ENCODE data around the gene KLC1. TPM values are rescaled to one million over a fixed set of nuclear protein-coding genes. Genes with fewer than 3 reads are reported as not detected.

KLC1 gene
- total RNA-seq, 1 donor from 2014 or later = 148 TPM

DNA sequence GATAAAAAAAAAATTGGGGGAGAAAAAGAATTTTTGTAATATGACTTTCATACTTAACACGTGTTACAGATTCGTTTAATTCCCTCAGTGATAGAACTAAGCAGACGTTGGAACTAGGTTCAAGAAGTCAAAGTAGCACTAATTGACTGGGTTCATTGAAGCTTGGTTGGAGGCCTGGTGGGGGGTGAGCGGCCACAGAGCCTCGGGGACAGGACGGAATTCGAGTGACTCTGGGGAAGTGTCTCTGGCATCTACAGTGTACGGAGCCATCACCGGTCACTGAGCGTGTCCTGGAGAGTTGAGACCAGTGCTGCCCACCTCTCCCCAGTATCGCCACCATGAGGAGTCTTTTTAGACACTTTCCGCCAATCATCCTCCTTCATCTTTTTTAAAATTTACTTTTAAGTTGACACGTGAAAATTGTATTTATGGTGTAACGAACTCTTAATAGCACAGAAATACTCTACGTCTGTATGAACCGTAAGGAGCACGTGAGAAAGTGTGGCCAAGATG lies 87.9 kb downstream of the KLC1 start:
- Mint-ChIP-seq H3K36me3 (ENCODE audit: low read depth) (peaks cover 3% of the 10 kb centered on the region), H3K4me1 (ENCODE audit: low read depth) (peaks cover 54% of the 10 kb centered on the region), H3K4me3 (peak overlapping the region; percentile 85), H3K27ac (no peak overlapping the region), H3K9me3 (no peaks in the 10 kb centered on the region), H3K27me3 (ENCODE audit: insufficient read depth) (no peaks in the 10 kb centered on the region)
- no peak for DNase-seq (ENCODE audit: low spot score)
- intact Hi-C loops (cut with micrococcal nuclease) = loop anchor here (5.0 kb wide), 1 partner anchor 385 kb away; the partner anchor contains the start of gene EIF5

DNA sequence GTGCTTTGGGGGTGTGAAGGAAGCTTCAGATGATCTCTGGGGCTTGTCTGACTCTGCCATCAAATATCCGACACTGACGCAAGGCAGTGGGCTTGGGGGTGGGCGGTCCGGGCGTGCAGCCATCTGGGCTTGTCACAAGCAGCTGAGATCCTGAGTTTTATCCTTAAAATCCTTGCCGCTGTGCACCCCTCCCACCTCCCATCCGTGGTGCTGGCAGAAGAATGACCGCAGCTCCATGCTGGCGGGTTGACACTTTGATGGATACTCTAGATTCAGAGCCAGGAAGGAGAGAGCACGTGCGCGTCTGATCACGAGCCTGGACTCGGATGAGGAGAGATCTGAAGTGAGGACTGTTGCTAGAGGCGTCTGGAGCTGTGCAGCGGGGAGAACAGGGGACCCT lies 89.6 kb downstream of the KLC1 start:
- intact Hi-C loops (cut with micrococcal nuclease) = loop anchor here (5.0 kb wide), 1 partner anchor 386 kb away; the partner anchor contains the start of gene EIF5
- H3K27me3 Mint-ChIP-seq (ENCODE audit: insufficient read depth) = no peaks in the 10 kb centered on the region

DNA sequence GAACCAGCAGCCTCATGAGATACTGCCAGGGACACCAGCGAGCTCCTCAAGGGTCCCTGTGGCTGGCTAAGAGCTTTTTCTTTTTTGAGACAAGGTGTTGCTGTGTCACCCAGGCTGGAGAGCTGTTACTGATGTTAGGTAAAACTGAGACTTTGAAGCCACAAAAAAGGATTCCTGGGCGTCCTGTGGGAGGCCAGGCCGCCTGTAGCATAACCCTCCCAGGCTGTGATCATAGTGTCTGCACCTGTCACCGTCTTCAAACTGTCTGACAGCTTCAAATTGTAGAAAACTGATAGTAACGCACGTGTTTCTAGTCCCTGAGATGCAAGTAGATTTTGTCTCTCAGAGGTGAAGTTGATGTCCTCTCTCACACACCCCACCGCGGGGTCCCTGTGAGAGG lies 90.7 kb downstream of the KLC1 start:
- DNase-seq (ENCODE audit: low spot score) = no peak
- H3K9me3 Mint-ChIP-seq = no peaks in the 10 kb centered on the region
- H3K4me3 Mint-ChIP-seq = no peak overlapping the region
- H3K4me1 Mint-ChIP-seq (ENCODE audit: low read depth) = peaks cover 39% of the 10 kb centered on the region
- intact Hi-C loops (cut with micrococcal nuclease) = loop anchor here (5.0 kb wide), 1 partner anchor 387 kb away; the partner anchor contains the start of gene EIF5
- peaks cover 3% of the 10 kb centered on the region for H3K36me3 Mint-ChIP-seq (ENCODE audit: low read depth)
- H3K27me3 Mint-ChIP-seq (ENCODE audit: insufficient read depth) = no peaks in the 10 kb centered on the region
- H3K27ac Mint-ChIP-seq = no peak overlapping the region

More for the DNA sequence above, 89.6 kb downstream of the KLC1 start:
- H3K9me3 Mint-ChIP-seq = no peaks in the 10 kb centered on the region
- no peak for DNase-seq (ENCODE audit: low spot score)
- H3K4me3 Mint-ChIP-seq = peak overlapping the region; percentile 42
- no peak overlapping the region for H3K27ac Mint-ChIP-seq
- H3K4me1 Mint-ChIP-seq (ENCODE audit: low read depth) = peaks cover 46% of the 10 kb centered on the region
- H3K36me3 Mint-ChIP-seq (ENCODE audit: low read depth) = peaks cover 3% of the 10 kb centered on the region

DNA sequence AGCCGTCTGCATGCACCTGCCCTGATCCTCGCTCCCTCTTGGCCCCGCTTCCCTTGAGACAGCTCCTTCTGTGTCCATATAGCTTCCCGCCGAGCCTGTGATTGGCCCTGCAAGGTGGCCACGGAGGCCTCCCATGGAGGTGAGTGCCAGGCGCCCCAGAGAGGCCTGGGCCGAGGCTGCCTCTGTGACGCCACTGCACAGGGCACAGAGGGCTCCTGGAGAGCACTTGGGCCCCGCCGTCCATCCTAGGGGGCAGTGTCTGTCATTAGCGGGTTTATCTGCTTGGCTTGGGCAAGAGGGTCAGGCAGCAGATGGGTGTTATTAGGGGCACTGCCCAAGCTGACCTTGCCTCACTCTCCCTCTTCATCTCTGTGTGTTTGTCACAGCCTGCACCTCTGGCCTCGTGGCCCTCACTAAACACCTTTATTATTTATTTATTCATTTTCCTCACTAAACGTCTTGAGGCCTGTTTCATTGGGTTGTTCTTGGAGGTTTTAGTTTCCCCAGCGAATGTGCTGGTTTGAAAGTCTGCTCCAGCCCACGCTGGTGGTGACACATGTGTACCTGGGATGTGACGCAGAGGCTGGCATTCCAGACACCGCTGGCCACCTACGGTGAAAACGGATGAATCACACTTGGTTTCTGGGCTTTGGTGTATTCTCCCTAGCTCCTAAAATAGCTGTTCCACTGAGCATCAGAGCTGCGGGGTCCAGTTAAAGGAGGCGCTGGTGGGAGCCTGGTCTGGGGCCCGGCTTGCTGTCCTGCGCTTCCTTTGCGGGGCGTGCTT lies 92.5 kb downstream of the KLC1 start:
- no peak for DNase-seq (ENCODE audit: low spot score)
- H3K36me3 Mint-ChIP-seq (ENCODE audit: low read depth) = peaks cover 3% of the 10 kb centered on the region
- H3K27me3 Mint-ChIP-seq (ENCODE audit: insufficient read depth) = no peaks in the 10 kb centered on the region
- intact Hi-C loops (cut with micrococcal nuclease) = no loop called here
- no peaks in the 10 kb centered on the region for H3K9me3 Mint-ChIP-seq
- no peak overlapping the region for H3K4me3 Mint-ChIP-seq
- H3K27ac Mint-ChIP-seq = peak overlapping the region; percentile 34
- H3K4me1 Mint-ChIP-seq (ENCODE audit: low read depth) = peaks cover 38% of the 10 kb centered on the region

DNA sequence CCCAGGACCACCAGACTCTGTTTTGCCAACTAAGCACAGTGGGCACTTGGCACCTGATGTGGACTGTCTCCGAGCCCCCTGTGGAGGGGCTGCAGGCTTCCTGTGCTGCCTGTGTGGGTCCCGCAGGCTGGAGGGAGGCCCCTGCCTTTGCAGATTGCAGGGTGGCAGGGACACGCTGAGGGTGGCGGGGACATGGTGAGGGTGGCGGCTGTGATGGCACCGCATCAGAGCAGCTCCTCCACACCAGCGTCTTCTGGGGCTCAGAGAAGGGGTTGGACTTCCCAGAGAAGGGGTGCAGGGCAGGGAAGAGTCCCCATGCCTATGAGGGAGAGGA lies 94.7 kb downstream of the KLC1 start:
- H3K4me3 Mint-ChIP-seq = no peak overlapping the region
- H3K4me1 Mint-ChIP-seq (ENCODE audit: low read depth) = peaks cover 16% of the 10 kb centered on the region
- intact Hi-C loops (cut with micrococcal nuclease) = no loop called here
- DNase-seq (ENCODE audit: low spot score) = no peak
- peaks cover under 1% of the 10 kb centered on the region for H3K36me3 Mint-ChIP-seq (ENCODE audit: low read depth)
- H3K27me3 Mint-ChIP-seq (ENCODE audit: insufficient read depth) = no peaks in the 10 kb centered on the region
- no peaks in the 10 kb centered on the region for H3K9me3 Mint-ChIP-seq
- no peak overlapping the region for H3K27ac Mint-ChIP-seq

DNA sequence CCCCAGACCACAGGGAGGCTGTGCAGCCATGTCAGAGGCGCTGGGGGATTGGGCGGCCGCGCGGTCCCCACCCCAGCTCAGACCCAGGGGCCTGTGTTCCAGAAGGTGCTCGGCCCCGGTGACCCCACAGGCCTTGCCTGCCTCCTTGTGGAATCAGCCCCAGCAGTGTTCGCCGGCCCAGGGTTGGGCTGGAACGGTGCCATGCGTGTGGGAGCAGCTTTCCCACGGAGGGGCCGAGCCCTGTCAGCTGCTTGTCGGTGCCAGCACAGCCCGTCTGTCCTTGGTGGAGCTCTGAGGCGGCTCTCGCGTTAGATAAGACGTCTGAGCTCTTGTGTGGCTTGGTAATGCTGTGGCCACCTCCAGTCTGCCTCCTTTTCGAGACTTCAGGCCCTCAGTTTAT lies 95.1 kb downstream of the KLC1 start:
- no peaks in the 10 kb centered on the region for H3K9me3 Mint-ChIP-seq
- peaks cover 2% of the 10 kb centered on the region for H3K36me3 Mint-ChIP-seq (ENCODE audit: low read depth)
- H3K27me3 Mint-ChIP-seq (ENCODE audit: insufficient read depth) = no peaks in the 10 kb centered on the region
- intact Hi-C loops (cut with micrococcal nuclease) = no loop called here
- H3K4me3 Mint-ChIP-seq = no peak overlapping the region
- peaks cover 12% of the 10 kb centered on the region for H3K4me1 Mint-ChIP-seq (ENCODE audit: low read depth)
- DNase-seq (ENCODE audit: low spot score) = no peak
- no peak overlapping the region for H3K27ac Mint-ChIP-seq

DNA sequence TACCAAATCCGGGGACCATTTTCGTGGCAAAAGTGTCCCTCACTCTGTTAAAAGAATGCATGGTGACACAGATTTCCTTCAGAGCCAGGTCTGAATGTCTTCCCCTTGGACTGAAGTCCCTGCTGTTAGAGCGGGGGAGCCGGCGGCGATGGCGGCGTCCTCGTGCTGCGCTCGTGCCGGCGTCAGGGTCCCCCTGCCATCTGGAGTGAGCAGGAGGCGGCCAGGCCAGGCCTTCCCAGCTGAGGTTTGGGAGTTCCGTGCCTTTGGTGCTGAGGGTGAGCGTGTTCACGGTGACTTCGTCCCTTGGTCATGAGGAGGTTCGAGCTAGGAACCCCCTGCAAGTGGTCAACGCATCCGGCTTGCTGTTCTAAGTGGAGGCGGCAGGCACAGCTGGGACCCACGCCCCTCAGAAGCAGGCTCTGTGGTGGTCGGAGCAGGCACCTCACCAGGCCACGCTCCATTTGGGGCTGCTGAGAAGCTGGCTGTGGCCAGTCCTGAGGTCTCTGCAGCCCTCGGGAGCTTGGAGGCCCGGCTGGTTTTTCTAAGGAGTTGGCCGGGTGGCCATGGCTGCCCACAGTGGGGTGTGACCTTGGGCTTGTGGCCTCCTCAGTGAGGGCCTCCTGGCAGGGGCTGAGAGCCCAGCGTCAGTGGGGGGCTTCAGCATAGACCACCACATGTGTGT lies 96.1 kb downstream of the KLC1 start:
- Mint-ChIP-seq H3K4me1 (ENCODE audit: low read depth) (peaks cover 6% of the 10 kb centered on the region), H3K4me3 (no peak overlapping the region), H3K27ac (no peak overlapping the region), H3K27me3 (ENCODE audit: insufficient read depth) (no peaks in the 10 kb centered on the region), H3K9me3 (no peaks in the 10 kb centered on the region), H3K36me3 (ENCODE audit: low read depth) (peaks cover 5% of the 10 kb centered on the region)
- intact Hi-C loops (cut with micrococcal nuclease) = no loop called here
- no peak for DNase-seq (ENCODE audit: low spot score)

DNA sequence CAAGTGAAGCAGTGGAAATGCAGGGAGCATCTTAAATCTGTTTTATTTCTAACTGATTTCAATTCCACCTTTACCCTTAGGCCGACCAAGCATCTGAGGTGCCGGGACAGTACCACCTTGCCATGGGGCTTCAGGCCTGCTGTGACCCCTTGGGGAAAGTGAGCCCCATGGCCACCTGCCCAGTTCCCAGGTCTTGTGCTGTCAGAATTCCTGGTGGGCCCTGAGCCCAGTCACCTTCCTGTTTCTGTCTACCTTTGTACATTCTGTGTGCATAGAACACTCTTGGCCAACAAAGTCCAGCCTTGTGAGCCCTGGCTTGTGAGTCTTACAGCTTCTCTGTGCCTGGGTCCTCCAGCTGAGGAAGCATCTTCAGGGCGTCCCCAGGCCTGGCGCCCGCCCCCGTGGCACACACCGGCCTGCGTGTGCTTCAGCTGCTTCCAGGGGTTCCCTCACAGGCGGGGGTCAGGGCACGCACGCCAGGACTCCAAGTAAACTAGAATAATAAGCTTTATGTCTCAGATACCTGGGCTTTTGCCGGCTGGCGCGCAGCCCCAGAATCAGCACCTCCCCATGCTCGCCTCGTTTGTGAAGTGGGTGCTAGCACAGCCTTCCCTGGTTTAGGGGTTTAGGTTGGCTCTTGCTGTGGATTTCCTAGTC lies 96.9 kb downstream of the KLC1 start:
- intact Hi-C loops (cut with micrococcal nuclease) = no loop called here
- DNase-seq (ENCODE audit: low spot score) = no peak
- Mint-ChIP-seq H3K36me3 (ENCODE audit: low read depth) (peaks cover 5% of the 10 kb centered on the region), H3K9me3 (no peaks in the 10 kb centered on the region), H3K4me1 (ENCODE audit: low read depth) (peaks cover 6% of the 10 kb centered on the region), H3K27me3 (ENCODE audit: insufficient read depth) (no peaks in the 10 kb centered on the region), H3K4me3 (no peak overlapping the region), H3K27ac (no peak overlapping the region)

DNA sequence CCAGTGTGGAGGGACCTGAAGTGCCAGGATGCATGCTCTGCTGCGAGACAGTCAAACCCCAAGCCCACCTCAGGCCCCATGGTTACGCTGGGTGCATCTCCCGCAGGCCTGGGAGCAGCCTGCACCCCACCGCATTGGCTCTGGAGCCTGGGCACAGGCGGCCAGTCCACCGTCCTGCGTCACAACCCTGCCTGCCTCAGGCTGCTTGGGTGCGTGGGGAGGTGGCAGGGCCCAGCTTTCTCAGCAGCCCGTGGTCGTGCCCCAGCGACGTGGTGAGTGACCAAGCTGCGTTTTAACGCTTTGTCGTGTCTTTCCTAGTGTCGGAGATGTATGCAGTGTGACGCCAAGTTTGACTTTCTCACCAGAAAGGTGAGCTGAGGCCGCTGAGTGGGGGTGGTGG lies 97.5 kb downstream of the KLC1 start:
- Mint-ChIP-seq H3K4me1 (ENCODE audit: low read depth) (peaks cover 5% of the 10 kb centered on the region), H3K27ac (no peak overlapping the region), H3K4me3 (no peak overlapping the region)

DNA sequence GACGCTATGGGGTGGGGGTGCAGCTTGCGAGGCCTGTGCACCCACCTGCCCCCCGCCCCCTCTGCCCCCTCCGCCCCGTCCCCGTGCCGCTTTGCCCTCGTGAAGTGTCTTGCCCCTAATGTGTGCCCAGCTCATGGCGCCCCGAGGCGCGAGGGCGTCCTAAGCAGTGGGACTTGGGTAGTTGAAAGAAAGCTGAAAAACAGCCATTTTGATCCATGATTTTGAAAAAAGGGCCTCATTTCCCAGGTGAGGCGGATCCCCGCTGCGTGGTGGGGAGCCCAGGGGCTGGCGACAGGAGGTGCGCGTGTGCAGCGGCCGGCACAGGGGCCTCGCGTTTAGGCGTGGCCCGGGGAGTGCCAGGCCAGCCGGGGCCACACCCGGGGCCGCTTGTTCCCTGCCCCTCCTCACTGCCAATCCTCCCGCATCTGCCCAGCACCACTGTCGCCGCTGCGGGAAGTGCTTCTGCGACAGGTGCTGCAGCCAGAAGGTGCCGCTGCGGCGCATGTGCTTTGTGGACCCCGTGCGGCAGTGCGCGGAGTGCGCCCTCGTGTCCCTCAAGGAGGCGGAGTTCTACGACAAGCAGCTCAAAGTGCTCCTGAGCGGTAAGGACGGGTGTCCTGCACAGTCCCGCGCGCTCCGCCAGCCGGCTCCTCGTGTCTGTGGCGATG lies 98.4 kb downstream of the KLC1 start:
- H3K27ac Mint-ChIP-seq = no peak overlapping the region
- intact Hi-C loops (cut with micrococcal nuclease) = no loop called here

More for the DNA sequence above, 97.5 kb downstream of the KLC1 start:
- DNase-seq (ENCODE audit: low spot score) = no peak
- Mint-ChIP-seq H3K9me3 (no peaks in the 10 kb centered on the region), H3K36me3 (ENCODE audit: low read depth) (peaks cover 5% of the 10 kb centered on the region), H3K27me3 (ENCODE audit: insufficient read depth) (no peaks in the 10 kb centered on the region)
- intact Hi-C loops (cut with micrococcal nuclease) = no loop called here

DNA sequence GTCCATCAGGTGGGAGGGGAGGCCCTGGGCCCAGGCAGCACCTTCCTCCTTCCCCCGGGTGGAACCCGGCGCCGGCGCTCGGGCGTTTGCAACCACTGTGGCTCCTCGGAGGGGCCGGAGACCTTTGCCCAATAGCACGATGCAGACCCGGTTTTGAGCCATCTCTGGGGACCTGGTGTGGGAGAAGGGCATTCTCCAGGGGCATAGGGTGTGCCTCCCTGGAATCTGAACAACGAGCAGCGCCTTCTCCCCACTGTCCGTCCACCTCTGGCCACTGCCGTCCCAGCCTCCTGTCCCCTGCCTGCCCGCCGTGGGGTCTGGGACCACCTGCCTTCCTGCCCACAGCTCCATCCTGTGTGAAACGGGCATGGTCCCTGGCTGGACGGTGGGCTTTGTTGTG lies 99.1 kb downstream of the KLC1 start:
- Mint-ChIP-seq H3K4me1 (ENCODE audit: low read depth) (no peaks in the 10 kb centered on the region), H3K9me3 (no peaks in the 10 kb centered on the region), H3K4me3 (no peak overlapping the region), H3K27me3 (ENCODE audit: insufficient read depth) (no peaks in the 10 kb centered on the region), H3K36me3 (ENCODE audit: low read depth) (peaks cover 5% of the 10 kb centered on the region), H3K27ac (no peak overlapping the region)
- DNase-seq (ENCODE audit: low spot score) = no peak
- intact Hi-C loops (cut with micrococcal nuclease) = no loop called here

More for the DNA sequence above, 98.4 kb downstream of the KLC1 start:
- no peaks in the 10 kb centered on the region for H3K9me3 Mint-ChIP-seq
- no peak overlapping the region for H3K4me3 Mint-ChIP-seq
- H3K4me1 Mint-ChIP-seq (ENCODE audit: low read depth) = no peaks in the 10 kb centered on the region
- no peaks in the 10 kb centered on the region for H3K27me3 Mint-ChIP-seq (ENCODE audit: insufficient read depth)
- no peak for DNase-seq (ENCODE audit: low spot score)
- H3K36me3 Mint-ChIP-seq (ENCODE audit: low read depth) = peaks cover 5% of the 10 kb centered on the region

DNA sequence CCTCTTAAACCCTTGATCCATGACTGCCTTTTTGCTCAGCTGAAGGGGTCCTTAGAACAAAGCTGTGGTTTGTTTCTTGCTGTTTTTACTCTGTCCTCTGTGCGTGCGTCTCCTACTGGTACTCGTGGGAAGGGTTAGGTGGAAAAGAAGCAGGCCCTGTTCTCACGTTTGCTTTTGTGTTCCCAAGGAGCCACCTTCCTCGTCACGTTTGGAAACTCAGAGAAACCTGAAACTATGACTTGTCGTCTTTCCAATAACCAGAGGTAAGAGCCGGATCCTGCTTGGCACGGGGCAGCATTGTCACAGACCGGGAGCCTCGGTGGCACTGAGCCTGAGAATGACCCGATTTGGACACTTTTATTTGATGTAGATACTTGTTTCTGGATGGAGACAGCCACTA lies 99.7 kb downstream of the KLC1 start:
- Mint-ChIP-seq H3K4me1 (ENCODE audit: low read depth) (no peaks in the 10 kb centered on the region), H3K27me3 (ENCODE audit: insufficient read depth) (no peaks in the 10 kb centered on the region), H3K4me3 (no peak overlapping the region), H3K36me3 (ENCODE audit: low read depth) (peaks cover 5% of the 10 kb centered on the region), H3K9me3 (no peaks in the 10 kb centered on the region), H3K27ac (no peak overlapping the region)
- intact Hi-C loops (cut with micrococcal nuclease) = no loop called here
- no peak for DNase-seq (ENCODE audit: low spot score)
